Measurements from ENCODE around the gene TLK2.
"Not testable (repeated sequence)": the region's sequence is repeated elsewhere in the genome, so short reads cannot be mapped to it uniquely, and the experiment has no call there.

Gene TLK2

DNA sequence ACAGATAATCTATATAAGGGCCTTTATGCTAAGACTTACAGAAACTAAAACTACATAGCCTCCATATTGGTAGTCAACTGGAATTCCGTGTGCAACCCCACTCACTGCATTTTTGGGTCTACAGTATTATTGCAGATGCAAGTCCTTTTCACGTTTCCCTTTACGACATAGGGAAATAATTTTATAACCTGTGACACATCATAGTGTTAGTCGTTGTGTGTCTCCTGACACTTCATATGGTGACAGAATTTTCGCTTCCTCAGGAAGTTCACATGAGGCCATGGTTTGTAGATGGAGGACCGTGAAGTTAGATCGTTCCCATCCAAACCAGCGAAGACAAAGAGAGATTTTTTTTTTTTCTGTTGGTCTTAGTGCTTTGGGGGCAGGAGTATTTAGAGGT lies 133.1 kb downstream of the TLK2 start:
- no CpG with 5 or more reads among the region's 8 CpGs for WGBS (ENCODE audit: extremely low coverage, insufficient coverage, low lambda C conversion rate)
- no peak overlapping the region for H2AK5ac ChIP-seq (ENCODE audit: low read length)
- no peak for DNase-seq
- H2BK120ac ChIP-seq (ENCODE audit: low read depth, low read length) = no peak overlapping the region
- H2BK15ac ChIP-seq (replicated peaks; ENCODE audit: low read depth) = no peak overlapping the region
- no peak overlapping the region for H3K4me3 ChIP-seq (ENCODE audit: low read length)
- H3K56ac ChIP-seq (ENCODE audit: low read length) = no peak overlapping the region
- H3K4ac ChIP-seq (ENCODE audit: low read depth, low read length) = no peak overlapping the region
- H3K36me3 ChIP-seq (ENCODE audit: control insufficient read depth, insufficient read depth, low read length) = peaks cover 10% of the 10 kb centered on the region
- no peak overlapping the region for H3K9ac ChIP-seq (ENCODE audit: low read length)
- H3K4me1 ChIP-seq (ENCODE audit: control insufficient read depth, low read depth, low read length) = peaks cover 15% of the 10 kb centered on the region
- H4K8ac ChIP-seq (ENCODE audit: low read depth, low read length) = no peak overlapping the region
- H3K18ac ChIP-seq (ENCODE audit: low read length) = no peak overlapping the region
- no peak overlapping the region for H2BK5ac ChIP-seq (ENCODE audit: low read length)
- H3K23ac ChIP-seq (ENCODE audit: low read length) = no peak overlapping the region
- no peaks in the 10 kb centered on the region for H3K27me3 ChIP-seq (ENCODE audit: insufficient read depth, low read length, poor library complexity)
- H3K4me2 ChIP-seq (ENCODE audit: low read length) = no peak overlapping the region
- no peaks in the 10 kb centered on the region for H3K79me1 ChIP-seq (ENCODE audit: low read length)
- no peaks in the 10 kb centered on the region for H3K79me2 ChIP-seq (ENCODE audit: control insufficient read depth, insufficient read depth, low read length)
- no peak overlapping the region for H4K5ac ChIP-seq (ENCODE audit: low read length)
- H3K27ac ChIP-seq (ENCODE audit: low read depth, low read length) = no peak overlapping the region

DNA sequence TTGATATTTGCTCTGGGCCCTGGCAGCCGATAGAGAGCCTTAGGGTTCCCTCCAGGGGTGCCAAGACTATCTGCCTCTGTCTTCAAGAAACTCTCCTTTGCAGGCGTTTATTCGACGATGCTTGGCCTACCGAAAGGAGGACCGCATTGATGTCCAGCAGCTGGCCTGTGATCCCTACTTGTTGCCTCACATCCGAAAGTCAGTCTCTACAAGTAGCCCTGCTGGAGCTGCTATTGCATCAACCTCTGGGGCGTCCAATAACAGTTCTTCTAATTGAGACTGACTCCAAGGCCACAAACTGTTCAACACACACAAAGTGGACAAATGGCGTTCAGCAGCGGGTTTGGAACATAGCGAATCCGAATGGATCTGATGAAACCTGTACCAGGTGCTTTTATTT lies 133.7 kb downstream of the TLK2 start:
- not testable (repeated sequence) for H3K79me1 ChIP-seq (ENCODE audit: low read length); H3K56ac ChIP-seq (ENCODE audit: low read length)
- WGBS (ENCODE audit: extremely low coverage, insufficient coverage, low lambda C conversion rate) = no CpG with 5 or more reads among the region's 12 CpGs

GRCh38 chr17:62613095-62613494 lies 134.5 kb downstream of the TLK2 start:
- not testable (repeated sequence) for H3K56ac ChIP-seq (ENCODE audit: low read length); H3K36me3 ChIP-seq (ENCODE audit: control insufficient read depth, insufficient read depth, low read length)
- WGBS (ENCODE audit: extremely low coverage, insufficient coverage, low lambda C conversion rate) = no CpG with 5 or more reads among the region's 4 CpGs

More for the DNA sequence above, 133.7 kb downstream of the TLK2 start:
- not testable (repeated sequence) for H3K9ac ChIP-seq (ENCODE audit: low read length); H2AK5ac ChIP-seq (ENCODE audit: low read length); H4K5ac ChIP-seq (ENCODE audit: low read length); DNase-seq; H3K4me2 ChIP-seq (ENCODE audit: low read length); H3K23ac ChIP-seq (ENCODE audit: low read length); H3K18ac ChIP-seq (ENCODE audit: low read length); H2BK5ac ChIP-seq (ENCODE audit: low read length); H4K8ac ChIP-seq (ENCODE audit: low read depth, low read length); H2BK15ac ChIP-seq (replicated peaks; ENCODE audit: low read depth); H3K79me2 ChIP-seq (ENCODE audit: control insufficient read depth, insufficient read depth, low read length); H3K4ac ChIP-seq (ENCODE audit: low read depth, low read length); H2BK120ac ChIP-seq (ENCODE audit: low read depth, low read length); H3K4me3 ChIP-seq (ENCODE audit: low read length); H3K27me3 ChIP-seq (ENCODE audit: insufficient read depth, low read length, poor library complexity); H3K27ac ChIP-seq (ENCODE audit: low read depth, low read length)
- Histone ChIP-seq H3K36me3 (ENCODE audit: control insufficient read depth, insufficient read depth, low read length) (peaks cover 10% of the 10 kb centered on the region), H3K4me1 (ENCODE audit: control insufficient read depth, low read depth, low read length) (peaks cover 17% of the 10 kb centered on the region)

GRCh38 chr17:62614142-62614541 lies 135.5 kb downstream of the TLK2 start:
- Histone ChIP-seq H3K23ac (ENCODE audit: low read length) (no peak overlapping the region), H2AK5ac (ENCODE audit: low read length) (no peak overlapping the region), H3K27me3 (ENCODE audit: insufficient read depth, low read length, poor library complexity) (no peaks in the 10 kb centered on the region), H3K4me3 (ENCODE audit: low read length) (no peak overlapping the region), H4K8ac (ENCODE audit: low read depth, low read length) (no peak overlapping the region), H3K4me1 (ENCODE audit: control insufficient read depth, low read depth, low read length) (peaks cover 34% of the 10 kb centered on the region), H3K18ac (ENCODE audit: low read length) (no peak overlapping the region), H3K9ac (ENCODE audit: low read length) (no peak overlapping the region), H3K4me2 (ENCODE audit: low read length) (no peak overlapping the region), H4K5ac (ENCODE audit: low read length) (no peak overlapping the region), H3K4ac (ENCODE audit: low read depth, low read length) (no peak overlapping the region), H3K36me3 (ENCODE audit: control insufficient read depth, insufficient read depth, low read length) (peaks cover 6% of the 10 kb centered on the region), H3K79me2 (ENCODE audit: control insufficient read depth, insufficient read depth, low read length) (peaks cover 12% of the 10 kb centered on the region), H2BK5ac (ENCODE audit: low read length) (no peak overlapping the region), H3K27ac (ENCODE audit: low read depth, low read length) (no peak overlapping the region), H2BK120ac (ENCODE audit: low read depth, low read length) (no peak overlapping the region), H3K79me1 (ENCODE audit: low read length) (peaks cover 11% of the 10 kb centered on the region), H2BK15ac (replicated peaks; ENCODE audit: low read depth) (no peak overlapping the region), H3K56ac (ENCODE audit: low read length) (no peak overlapping the region)
- DNase-seq = peak; percentile 74
- no CpG with 5 or more reads among the region's 6 CpGs for WGBS (ENCODE audit: extremely low coverage, insufficient coverage, low lambda C conversion rate)

More at GRCh38 chr17:62613095-62613494, 134.5 kb downstream of the TLK2 start:
- H3K27ac ChIP-seq (ENCODE audit: low read depth, low read length); H3K27me3 ChIP-seq (ENCODE audit: insufficient read depth, low read length, poor library complexity); H3K4ac ChIP-seq (ENCODE audit: low read depth, low read length); H3K79me2 ChIP-seq (ENCODE audit: control insufficient read depth, insufficient read depth, low read length); H2BK15ac ChIP-seq (replicated peaks; ENCODE audit: low read depth); H4K5ac ChIP-seq (ENCODE audit: low read length); DNase-seq; H2AK5ac ChIP-seq (ENCODE audit: low read length); H3K23ac ChIP-seq (ENCODE audit: low read length); H3K4me3 ChIP-seq (ENCODE audit: low read length); H2BK5ac ChIP-seq (ENCODE audit: low read length); H2BK120ac ChIP-seq (ENCODE audit: low read depth, low read length); H3K18ac ChIP-seq (ENCODE audit: low read length); H4K8ac ChIP-seq (ENCODE audit: low read depth, low read length); H3K4me2 ChIP-seq (ENCODE audit: low read length); H3K79me1 ChIP-seq (ENCODE audit: low read length); H3K9ac ChIP-seq (ENCODE audit: low read length): not testable (repeated sequence)
- peaks cover 23% of the 10 kb centered on the region for H3K4me1 ChIP-seq (ENCODE audit: control insufficient read depth, low read depth, low read length)

- Histone ChIP-seq H3K4me2 (ENCODE audit: low read length) (no peak overlapping the region), H3K27me3 (ENCODE audit: insufficient read depth, low read length, poor library complexity) (no peaks in the 10 kb centered on the region), H3K9ac (ENCODE audit: low read length) (no peak overlapping the region), H3K4me1 (ENCODE audit: control insufficient read depth, low read depth, low read length) (peaks cover 37% of the 10 kb centered on the region), H3K36me3 (ENCODE audit: control insufficient read depth, insufficient read depth, low read length) (no peaks in the 10 kb centered on the region), H3K56ac (ENCODE audit: low read length) (peak overlapping the region; percentile 77), H2BK5ac (ENCODE audit: low read length) (peak overlapping the region; percentile 51), H3K27ac (ENCODE audit: low read depth, low read length) (peak overlapping the region; percentile 40), H3K4me3 (ENCODE audit: low read length) (no peak overlapping the region), H2BK120ac (ENCODE audit: low read depth, low read length) (no peak overlapping the region), H4K5ac (ENCODE audit: low read length) (no peak overlapping the region), H3K23ac (ENCODE audit: low read length) (no peak overlapping the region), H2AK5ac (ENCODE audit: low read length) (no peak overlapping the region), H3K79me1 (ENCODE audit: low read length) (peaks cover 17% of the 10 kb centered on the region), H2BK15ac (replicated peaks; ENCODE audit: low read depth) (no peak overlapping the region), H3K4ac (ENCODE audit: low read depth, low read length) (no peak overlapping the region), H3K18ac (ENCODE audit: low read length) (peak overlapping the region; percentile 56), H4K8ac (ENCODE audit: low read depth, low read length) (no peak overlapping the region), H3K79me2 (ENCODE audit: control insufficient read depth, insufficient read depth, low read length) (peaks cover 16% of the 10 kb centered on the region)
- DNase-seq = peak; percentile 48
- no CpG with 5 or more reads among the region's 4 CpGs for WGBS (ENCODE audit: extremely low coverage, insufficient coverage, low lambda C conversion rate)
Observed at GRCh38 chr17:62615503-62615902, 136.9 kb downstream of the TLK2 start.

Measured in mesendoderm (in vitro differentiated cells).